SIG-M5 treated with dmso at 0.1 percent for 504 hours (cell line): ENCODE results near the gene PCED1B.
"Not testable (repeated sequence)": the region's sequence is repeated elsewhere in the genome, so short reads cannot be mapped to it uniquely, and the experiment has no call there.

Source experiments
- DNase-seq: peaks from one replicate; lab custom pipeline; 2025; ENCODE audit not compliant: unreplicated experiment; lab: John Stamatoyannopoulos, UW

The PCED1B gene

DNA sequence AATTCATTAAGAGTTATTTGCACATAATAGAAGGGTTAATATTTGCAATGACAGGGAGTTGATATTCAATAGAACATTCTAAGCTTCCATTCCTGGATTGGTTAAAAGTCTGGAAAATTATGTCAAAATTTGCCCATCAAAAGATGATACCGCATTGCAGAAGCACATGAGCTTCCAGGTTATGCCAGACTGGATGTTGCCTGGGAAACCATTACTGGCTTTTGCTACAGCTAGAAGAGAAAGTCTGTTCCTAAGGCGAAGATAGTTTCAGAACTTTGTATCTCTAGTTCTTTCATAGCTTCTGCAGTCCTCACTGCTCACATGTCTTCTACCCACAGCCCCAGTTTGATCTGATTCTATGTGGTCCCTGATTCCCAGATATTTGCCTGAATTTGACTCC is 122.8 kb downstream of the PCED1B start:
- DNase-seq: no peak

DNA sequence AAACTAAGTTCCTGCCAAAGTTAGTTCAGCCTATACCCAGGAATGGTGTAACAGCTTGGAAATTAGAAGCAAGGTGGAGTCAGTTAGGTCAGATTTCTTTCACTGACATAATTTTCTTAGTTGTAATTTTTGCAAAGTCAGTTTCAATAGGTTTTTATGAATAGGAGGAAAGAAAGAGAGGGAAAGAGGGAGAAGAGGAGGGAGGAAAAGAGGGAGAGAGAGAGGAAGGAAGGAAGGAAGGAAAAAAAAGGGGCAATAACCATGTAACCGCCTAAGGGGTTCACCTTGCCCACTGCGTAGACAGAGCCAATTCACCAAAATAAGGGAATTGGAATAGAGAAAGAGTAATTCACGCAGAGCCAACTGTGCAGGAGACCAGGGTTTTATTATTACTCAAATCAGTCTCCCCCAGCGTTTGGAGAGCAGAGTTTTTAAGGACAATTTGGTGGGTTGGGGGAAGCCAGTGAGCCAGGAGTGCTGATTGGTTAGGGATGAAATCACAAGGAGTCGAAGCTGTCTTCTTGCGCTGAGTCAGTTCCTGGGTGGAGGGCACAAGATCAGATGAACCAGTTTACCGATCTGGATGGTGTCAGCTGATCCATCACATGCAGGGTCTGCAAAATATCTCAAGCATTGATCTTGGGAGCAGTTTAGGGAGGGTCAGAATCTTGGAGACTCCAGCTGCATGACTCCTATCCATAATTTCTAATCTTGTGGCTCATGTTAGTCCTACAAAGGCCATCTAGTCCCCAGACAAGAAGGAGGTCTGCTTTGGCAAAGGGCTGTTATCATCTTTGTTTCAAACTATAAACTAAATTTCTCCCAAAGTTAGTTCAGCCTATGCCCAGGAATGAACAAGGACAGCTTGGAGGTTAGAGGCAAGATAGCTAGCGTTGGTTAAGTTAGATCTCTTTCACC is 126.4 kb downstream of the PCED1B start:
- no peak for DNase-seq

DNA sequence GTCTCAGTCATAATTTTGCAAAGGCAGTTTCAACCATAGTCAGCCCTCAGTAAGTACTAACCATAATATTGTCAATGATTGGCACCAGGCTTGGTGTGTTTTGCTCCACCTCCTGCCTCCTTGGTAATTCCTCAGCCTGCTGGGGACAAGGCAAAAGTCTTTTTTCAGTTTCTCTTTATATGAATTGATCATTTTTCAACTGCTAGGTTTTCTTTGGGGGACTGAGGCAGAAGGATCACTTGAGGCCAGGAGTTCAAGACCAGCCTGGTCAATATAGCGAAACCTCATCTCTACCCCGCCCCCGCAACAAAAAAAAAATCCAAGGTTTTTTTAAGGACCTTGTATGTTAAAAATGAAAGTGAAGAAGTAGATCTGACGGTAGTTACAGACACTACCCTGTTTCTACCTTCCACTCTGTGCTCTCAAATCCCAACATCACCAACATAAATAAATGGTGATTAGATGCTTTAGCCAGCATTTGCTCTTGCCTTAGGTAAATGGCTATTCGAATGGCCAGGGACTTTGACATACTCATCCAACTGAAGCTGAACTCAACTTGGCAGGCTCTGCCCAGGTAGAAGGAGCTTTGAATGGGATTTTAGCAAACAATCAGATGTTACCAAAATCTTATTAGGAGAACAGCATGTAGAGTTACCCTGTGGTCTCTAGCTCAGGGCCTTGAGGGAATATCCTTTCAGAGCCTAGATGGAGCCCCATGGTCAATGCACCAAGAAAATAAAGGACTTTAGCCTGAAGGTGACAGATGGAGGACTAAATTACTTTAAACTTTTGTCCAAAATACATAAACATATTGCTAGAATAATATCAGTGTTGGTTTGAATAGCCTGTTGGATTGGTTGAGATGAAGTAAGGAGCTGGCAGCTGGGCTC is 127.3 kb downstream of the PCED1B start:
- no peak for DNase-seq

DNA sequence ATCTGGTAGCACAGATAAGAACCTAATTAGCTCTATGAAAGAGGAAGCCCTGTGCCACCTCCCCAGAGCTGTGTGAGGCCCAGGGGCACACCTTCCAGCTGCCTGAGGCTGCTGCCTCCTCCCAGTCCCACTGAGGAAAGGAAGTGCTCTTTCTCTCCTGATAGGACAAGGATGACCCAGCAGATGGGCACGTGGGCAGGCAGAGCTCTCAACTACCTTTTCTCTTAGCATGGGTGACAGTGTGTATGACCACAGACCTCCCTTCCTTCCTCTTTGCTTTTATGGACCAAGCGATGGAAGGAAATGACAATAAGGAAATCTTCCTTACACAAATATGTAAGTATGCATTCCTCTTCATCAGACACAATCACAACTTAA is 127.9 kb downstream of the PCED1B start:
- peak; percentile 87 for DNase-seq

DNA sequence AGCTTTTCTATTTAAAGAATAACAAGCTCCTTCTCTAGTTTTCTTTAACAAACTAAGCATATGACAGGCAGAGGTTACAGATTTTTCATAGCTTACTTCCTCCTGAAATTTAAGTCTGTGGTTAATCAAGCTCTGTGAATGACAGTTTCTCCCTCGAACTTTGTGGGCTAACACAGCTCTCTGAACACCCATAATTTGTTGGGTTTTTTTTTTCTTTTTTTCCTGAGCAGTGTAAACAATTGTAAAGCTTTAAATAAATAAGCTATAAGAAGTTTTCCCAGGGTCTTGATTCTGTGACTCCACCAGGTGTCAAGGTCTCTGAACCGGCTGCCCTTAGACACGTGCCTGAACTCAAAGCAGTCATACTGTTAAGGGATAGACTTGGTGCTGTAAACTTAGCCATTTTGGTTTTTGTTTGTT is 128.4 kb downstream of the PCED1B start:
- peak; percentile 50 for DNase-seq

DNA sequence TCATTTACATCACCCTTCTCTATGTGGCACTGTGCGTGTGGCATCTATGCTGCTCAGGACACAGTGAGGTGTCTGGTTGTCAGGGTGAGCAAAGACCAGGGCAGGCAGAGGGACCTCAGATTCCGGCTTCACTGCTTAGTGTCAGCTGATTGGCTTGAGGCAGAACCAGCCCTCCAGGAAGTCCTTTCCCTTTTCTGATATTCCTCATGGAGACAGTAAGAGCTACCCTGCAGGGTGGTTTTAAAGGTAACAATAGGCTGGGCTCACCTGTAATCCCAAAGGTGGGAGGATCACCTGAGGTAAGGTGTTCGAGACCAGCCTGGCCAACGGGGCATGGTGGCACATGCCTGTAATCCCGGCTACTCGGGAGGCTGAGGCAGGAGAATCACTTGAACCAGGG is 129.6 kb downstream of the PCED1B start:
- no peak for DNase-seq

DNA sequence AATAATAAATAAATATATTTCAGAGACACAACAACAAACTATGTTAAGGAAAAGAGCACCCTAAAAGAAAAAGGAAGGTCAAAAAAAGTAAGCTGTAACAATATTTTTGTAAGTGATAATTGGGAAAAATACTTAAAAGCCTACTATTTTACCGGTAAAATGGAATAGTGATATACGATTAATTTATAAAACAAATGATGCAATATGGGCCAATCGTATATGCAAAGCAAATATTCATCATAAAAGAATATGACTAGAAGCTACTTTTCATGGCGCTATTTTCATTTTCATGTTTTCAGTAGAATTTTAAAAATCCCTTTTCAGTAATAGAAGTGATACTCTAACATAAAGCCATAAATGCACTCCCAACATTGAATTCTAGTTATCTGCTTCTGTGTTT is 131.4 kb downstream of the PCED1B start:
- no peak for DNase-seq

DNA sequence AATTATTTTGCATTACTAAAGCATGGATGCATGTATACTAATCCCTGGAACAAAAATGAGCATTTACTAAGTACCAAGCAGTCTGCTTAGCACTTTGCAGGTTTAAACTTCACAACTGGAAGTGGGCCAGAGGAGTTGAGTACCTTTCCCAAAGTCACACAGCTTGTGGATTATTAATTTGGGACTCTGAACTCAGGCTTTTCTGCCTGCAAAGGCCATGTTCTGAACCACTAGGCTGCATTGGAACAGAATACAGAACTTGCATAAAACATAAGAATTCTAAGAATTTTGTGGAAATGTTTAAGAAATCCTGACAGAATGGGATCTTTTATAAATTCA is 133.2 kb downstream of the PCED1B start:
- no peak for DNase-seq

DNA sequence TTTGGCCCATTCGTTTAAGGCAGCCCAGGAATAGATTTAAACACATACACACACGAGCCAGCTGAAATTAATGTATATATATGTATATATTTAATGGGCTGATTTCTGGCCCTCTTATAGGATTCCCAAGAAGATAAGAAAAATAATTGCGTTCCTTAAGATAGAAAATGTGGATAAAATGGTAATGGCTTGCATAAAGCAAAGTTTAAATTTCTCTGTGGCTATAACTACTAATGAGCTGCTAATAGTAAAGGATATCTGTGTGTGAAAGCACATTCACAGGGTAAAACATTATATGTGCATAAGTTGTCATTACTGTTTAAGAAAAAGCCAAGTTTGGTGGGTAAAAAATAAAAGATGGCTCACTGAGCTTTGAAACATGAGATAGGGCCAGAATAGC is 134.0 kb downstream of the PCED1B start:
- DNase-seq: no peak

DNA sequence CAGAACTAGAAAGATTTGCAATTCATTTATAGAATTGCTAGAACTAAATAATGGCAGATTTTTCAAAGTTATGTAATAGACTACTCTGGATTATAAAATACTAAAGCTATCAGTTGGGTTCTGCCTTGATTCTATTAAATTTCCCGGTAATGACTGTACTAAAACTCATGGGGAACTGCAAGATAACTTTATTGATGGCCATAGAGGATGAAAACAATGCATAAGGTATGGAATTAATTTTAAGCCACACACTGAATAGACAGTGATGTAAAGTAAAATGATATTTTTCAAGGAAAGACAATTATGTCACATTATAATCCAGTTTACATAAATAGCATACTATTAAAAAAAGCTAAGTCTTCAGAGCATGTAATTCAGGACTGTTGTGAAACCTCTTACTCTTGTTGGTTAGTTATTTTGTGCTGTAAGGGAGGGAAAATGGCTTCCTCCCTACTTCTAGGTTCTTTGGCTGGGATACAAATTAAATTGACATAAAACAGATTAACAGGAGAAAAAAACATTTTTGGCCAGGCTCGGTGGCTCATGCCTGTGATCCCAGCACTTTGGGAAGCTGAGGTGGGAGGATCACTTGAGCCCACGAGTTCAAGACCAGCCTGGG is 134.7 kb downstream of the PCED1B start:
- no peak for DNase-seq

DNA sequence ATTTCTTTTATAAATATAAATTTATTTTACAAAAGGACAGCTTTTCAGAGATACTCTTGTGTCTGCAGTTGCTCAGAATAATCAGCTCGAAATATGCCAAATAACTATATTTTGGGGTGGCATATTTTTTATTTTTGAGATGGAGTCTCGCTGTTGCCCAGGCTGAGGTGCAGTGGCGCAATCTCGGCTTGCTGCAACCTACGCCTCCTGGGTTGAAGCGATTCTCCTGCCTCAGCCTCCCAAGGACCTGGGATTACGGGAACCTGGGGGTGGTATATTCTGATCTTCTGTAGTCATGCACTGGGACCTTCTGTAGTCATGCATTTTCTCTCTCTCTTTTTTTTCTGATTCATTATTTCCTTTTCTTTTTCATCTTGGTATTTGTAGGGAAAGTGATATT is 135.3 kb downstream of the PCED1B start:
- no peak for DNase-seq

DNA sequence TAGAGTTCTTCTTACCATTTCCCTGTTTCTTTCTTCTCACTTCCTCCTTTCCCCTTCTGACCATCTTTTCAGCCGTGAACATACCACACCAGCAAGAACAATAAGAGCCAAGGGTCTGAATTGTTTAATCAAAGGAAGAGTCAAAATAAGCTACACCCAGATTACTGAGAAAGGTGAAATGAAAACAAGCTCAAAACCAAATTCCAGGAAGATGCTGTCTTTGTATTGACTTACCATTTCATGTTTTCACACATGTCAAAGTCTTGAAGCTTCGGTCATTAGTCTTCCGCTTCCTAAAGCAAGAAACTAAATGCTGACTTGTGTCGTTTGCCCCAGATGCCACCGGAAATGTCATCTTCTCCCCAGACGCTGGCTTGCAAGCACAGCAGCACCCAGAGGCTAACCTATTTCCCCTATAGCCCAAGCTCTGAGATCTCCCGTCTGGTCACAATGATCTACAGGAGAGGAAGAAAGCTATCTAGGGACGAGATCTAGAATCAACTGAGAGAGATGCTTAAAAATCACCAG is 136.8 kb downstream of the PCED1B start:
- DNase-seq: peak; percentile 84

DNA sequence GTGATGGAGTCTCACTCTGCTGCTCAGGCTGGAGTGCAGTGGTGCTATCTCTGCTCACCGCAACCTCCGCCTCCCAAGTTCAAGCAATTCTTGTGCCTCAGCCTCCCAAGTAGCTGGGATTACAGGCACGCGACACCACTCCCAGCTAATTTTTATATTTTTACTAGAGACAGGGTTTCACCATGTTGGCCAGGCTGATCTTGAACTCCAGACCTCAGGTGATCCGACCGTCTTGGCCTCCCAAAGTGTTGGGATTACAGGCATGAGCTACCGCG is 138.1 kb downstream of the PCED1B start:
- DNase-seq: not testable (repeated sequence)

DNA sequence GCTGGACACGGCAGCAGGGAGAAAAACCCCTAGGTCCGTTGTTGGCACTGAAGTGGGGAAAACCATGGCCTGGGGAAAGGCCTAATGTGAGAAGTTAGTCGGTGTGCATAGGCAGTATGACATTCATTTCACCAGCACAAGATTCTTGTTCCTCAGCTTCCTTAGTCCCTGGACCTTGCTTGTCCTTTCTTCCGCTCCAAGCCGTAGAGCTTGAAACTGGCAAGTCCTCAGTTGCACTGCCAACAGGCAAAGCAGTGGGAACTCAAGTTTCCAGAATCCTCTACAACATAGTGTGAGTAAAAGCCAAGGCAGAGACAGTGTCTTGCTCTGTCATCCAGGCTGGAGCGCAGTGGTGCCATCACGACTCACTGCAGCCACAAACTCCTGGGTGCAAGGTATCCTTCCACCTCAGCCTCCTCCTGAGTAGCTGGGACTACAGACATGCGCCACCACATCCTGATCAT is 138.8 kb downstream of the PCED1B start:
- DNase-seq: no peak

DNA sequence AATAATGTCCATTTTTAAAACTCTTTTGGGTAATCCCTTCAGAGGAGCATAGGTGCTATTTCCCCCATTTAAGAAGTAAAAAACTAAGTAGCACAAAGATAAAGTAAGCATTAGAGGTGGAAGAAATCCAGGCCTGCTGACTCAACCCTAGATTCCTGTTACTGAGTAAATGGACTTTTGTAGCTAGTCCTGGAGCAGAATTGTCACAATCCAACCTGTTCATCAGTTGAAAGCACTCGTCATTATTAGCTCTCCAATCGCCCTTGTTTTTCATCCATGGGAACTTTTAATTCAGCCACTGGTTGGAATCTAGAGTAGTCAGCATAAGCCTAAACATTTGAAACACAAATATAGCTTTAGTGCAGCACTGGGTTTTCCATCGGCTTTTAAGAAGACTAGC is 139.8 kb downstream of the PCED1B start:
- no peak for DNase-seq

DNA sequence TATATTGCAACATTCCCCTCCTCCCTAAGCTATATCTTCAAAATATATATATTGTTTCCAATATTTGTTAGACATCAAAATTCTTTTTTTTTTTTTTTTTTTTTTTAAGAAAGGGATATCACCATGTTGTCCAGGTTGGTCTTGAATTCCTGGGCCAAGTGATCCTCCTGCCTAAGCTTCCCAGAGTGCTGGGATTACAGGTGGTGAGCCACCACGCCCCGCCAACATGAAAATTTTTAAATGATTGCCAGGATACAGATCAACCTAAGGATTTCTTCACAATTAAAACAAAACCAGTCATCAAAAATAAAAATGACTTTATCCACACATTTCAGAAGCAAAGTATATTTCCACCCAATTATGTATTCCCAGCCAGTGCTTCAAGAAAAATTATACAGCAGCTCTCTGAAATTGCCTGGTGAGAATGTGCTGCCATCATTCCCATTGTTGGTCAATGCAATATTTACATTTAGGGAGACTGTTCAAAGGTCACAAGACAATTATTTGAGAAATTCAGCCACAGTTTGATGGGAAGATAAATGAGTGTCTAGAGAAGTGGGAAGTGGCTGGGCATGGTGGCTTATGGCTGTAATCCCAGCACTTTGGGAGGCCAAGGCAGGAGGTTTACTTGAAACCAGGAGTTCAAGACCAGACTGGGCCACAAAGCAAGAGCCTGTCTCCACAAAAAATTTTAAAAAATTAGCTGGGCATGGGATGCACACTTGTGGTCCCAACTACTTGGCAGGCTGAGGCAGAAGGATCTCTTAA is 142.0 kb downstream of the PCED1B start:
- DNase-seq: no peak

DNA sequence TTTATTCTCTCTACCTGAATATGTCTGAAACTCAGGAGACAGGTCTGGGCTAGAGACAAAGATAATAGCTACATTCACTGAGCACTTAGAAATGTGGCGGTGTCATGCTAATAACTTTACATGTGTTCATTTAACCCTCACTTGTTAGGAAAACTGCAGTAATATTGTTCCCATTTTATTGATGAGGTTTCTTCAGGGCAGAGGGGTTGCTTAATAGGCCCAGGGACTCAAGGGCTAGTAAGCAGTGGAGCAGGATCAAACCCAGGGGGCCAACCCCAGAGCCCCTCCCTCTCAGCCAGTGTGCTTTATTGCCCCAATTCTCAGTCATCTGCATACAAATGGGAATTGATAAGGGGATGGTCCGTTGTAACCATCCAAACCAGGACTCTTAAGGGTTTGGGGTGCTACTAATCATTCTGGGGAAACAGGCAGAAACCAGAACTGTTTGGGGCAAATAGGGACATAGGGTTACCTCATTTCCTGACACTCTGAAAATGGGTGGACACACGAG is 143.2 kb downstream of the PCED1B start:
- DNase-seq: no peak

DNA sequence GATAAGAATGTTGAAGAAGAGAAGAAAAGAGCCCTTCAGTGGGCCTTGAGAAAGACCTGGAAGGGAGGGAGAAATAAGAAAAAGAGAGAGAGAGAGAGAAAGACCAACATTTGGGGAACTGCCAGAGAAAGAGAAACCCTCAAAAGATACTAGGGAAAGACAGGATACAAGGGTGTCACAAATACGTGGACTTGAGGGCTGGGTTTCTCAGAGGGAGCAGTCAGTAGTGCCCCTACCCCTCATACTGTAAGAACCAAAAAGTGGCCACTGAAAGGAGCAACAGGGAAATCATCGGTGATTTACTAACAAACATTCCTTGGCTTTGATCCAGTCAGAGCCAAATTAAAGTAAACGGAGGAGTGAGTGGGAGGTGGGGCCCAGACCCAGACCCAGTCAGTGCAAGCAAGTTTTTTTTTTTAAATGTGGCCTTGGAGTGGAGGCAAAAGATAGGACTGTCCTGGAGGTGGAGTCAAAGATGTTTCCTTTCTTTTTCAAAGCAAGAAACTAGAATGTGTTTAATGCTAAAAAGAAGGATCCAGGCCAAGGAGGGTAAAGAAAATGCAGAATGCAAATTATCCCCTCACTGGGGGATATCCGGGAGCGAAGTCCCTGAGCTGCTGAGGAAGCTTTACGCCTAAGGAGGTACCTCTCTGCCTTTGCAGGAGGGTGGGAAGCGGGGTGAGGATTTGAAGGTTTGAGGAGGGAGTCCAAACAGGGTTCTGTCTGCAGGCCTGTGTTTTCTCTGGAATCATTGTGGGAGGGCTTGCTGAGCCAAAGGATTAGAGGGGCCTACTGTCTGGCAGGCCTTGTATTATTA is 143.8 kb downstream of the PCED1B start:
- DNase-seq: no peak

DNA sequence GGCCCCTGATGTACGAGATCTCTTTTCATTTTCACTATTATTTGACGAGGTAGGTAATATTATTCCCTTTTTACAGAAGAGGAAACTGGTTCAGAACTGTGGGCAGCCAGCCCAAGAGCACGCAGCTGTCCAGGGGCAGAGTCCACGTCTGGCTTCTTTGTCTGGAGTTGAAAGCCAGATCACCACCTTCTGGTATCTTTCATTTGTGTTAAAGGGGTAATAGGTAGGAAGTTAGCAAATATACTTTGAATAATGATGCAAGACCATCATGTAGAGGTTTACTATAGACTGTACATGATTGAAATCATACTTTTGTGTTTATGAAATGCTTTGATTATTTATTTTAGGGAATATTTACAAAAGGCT is 144.4 kb downstream of the PCED1B start:
- DNase-seq: no peak

DNA sequence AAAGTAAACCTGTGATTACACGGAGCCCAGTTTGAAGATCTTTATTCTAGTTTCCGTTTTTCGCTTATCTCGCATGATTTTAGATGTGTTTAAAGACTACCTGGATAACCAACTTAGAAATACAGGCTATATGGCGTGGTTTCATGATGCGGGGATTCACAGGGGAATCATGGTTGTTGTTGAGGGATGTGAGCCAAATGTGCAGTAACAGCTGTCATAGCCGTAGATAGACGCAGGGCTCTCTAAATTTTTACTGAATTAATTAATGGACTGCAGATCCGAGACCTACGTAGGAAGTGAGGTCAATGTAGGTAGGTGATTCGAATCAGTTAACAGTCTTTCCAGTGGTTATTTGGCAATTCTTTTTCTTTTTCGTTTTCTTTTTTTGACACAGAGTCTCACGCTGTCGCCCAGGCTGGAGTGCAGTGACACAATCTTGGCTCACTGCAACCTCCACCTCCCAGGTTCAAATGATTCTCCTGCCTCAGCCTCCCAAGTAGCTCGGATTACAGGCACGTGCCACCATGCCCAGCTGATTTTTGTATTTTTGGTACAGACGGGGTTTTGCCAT is 145.2 kb downstream of the PCED1B start:
- no peak for DNase-seq
